GM19238 (cell line): ENCODE results near the gene ZNF326.

Experiments used
- DNase-seq: peaks from one replicate; pipeline ENCODE4 v3.0.0; 2011; ENCODE audit warnings: low spot score; ENCODE audit not compliant: insufficient read length

ZNF326 gene

DNA sequence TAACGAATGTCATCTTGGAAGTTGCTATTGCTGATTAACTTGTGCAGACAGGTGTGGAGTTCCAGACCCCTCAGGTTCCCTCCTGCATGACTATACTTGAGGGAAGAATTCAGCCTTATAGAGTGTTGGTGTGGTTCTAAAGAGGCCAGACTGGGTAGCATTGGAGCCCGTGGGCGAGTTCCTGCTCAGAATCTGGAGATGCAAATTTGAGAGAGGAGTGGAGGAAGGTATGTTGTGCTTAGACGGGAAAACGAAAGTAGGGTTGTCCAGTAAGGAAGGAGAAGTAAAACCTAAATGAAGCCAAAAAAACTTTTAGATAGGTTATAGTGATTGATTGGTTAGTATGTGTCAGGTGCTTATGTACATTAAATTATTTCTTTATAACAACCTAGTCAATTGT, 79.2 kb downstream of the ZNF326 start:
- no peak for DNase-seq

DNA sequence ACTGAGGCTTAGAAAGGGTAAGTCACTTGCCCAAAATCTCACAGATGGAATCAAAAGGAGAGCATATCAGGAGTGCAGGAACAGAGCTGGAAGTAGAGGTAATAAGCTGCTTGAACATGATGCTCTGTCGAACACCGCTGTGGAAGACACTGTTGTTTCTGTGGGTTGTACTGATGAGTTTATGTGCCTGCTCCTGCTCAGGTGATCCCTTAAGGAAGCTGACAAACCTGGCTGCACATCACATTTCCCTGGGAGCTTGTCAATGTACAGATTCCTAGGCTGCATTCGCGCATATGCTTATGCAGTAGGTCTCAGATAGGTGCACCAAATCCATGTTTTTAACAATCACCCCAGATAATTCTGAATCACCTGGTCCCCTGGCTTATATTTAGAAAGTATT, 79.7 kb downstream of the ZNF326 start:
- DNase-seq, result no peak

DNA sequence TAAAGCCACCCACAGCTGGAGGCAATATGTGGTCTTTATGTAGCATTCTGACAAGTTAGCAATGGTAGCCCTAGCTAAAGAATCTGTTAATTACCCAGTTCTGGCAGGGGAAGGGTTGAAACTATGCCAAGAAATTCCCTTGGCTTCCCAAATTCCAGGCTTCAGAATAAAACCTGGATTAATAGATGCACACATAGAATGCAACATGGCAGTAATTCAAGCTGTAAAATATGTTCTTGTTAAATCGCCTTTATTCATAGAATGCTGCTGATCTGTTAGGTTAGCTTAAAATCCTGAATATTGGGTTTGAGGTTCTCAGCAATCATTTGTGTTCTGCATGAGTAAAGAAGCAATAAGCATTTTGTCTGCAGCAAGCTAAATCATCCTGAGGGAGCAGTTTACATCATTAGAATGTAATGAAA, 80.1 kb downstream of the ZNF326 start:
- DNase-seq, result no peak

DNA sequence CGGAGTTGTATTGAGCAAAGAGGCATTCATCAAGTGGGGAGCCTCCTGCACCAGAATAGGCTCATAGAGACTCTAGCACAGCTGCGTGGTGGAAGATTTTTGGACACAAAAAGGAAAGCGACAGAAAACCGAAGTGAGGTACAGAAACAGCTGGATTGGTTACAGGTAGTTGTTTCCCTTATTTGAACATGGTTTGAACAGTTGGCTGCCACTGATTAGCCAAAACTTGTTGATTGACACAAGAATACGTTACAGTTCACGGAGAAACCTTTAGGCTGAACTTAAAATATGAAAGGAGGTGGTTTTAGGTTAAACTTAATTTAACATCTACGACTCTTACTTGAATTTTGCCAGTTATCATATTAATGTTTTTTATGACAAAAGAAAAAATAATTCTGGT, 89.1 kb downstream of the ZNF326 start:
- DNase-seq, result no peak
